ENCODE data around the gene CAMK1D.

DNA sequence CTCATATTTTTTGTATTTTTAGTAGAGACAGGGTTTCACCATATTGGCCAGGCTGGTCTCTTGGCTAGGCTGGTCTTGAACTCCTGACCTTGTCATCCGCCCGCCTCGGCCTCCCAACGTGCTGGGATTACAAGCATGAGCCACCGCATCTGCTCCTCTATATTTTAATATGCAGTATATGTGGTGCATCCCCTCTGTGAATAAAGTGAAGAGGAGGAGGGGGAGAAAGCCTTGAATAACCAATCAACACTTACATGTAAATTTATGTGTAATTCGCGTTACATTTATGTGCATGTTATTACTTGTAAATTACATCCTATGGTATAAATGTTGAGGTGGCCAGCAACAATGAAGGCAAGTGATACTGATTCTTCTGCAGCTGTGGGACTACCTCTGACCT lies 342.2 kb downstream of the CAMK1D start:
- TF ChIP-seq EZH2 (IDR thresholded peaks at IDR 0.05; ENCODE audit: borderline replicate concordance, low read depth, low read length, severe bottlenecking) = no peak
- TF ChIP-seq CTCF (IDR thresholded peaks at IDR 0.05; ENCODE audit: borderline replicate concordance, extremely low read depth, low read length, poor library complexity, severe bottlenecking) = no peak

All from DND-41 (cell line).